ENCODE measurements around the gene CALD1.

CALD1 gene

DNA sequence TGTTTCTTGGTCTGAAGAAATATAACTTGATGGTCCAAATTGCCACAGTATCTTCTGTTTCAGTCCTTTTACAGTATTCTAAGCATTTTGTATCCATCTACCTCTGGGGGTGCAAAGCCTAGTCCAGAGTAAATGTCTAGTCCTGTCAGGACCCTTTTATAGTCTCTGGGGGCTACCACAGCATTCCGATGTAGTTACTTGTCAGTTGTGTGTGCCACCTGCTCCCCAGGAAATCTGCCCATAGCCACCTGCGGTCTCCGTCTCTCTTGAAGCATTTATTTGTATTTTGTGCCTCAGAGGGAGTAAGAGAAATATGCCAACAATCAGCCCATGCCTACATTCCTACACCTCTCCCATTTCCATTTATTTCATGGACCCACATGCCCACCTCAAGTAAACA, 219.7 kb downstream of the CALD1 start:
- DNase-seq (ENCODE audit: low read depth in 2 of 2): no peak

DNA sequence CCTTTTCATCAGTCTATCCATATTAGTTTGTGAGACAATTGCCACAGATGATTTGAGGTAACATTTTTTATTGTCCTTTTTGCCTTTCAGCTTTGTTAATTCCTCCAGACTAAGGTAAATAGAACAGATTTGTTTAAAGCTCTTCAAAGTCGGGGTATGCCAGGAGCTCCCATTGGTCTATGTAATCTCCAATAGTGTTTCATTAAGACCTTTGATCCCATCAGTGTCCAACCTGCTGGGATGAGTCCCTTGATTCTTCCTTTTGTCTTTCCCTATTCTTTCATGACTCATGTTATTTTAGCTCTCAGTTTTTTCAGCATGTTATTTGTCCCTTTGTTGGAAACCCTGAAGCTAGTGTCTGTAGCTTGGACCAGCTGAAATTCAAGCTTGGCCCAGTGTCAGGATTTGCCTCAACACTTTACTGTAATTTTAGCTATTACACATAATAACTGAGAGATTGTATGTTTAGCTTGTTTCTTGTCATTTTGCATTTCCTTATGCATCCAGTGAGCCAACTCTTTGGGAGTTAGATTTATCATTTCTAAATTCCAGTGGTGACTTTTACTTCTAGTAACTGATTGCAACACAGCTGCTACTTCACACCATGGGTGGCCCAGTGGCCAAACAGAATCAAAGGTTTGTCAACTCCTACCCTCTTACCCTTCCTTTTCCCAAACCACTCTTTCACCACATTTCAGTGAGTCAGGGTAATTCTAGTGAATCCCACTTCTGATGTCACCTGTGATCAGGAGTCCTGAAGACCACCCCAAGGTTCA, 222.1 kb downstream of the CALD1 start:
- DNase-seq (ENCODE audit: low read depth in 2 of 2): no peak

DNA sequence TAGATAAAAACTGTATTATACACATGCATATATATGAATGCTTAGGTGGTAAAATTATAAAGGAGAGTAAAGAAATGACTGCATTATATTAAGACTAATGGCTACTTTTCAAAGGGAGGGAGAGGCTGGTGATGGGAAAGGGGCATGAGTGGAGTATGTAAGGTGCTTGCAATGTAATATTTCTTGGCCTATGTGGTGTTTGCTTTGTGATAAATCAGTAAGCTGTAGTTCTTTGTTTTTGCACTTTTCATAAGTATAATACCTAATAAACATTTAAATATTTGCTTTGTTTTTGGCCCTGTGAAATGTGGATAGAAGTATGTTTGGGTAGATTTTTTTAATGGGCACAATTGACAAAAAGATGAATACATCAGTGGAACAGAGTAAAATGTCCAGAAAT, 232.8 kb downstream of the CALD1 start:
- DNase-seq (ENCODE audit: low read depth in 2 of 2): no peak

Data from activated CD4-positive, alpha-beta T cell treated with anti-CD3 and anti-CD28 coated beads for 24 hours (primary cell).